Muscle layer of colon (tissue), 2 donors: ENCODE measurements around the gene MACROD1.

ENCODE experiments used
- H3K27ac ChIP-seq: one replicate; pipeline ENCODE4 v1.7.0; 2013; ENCODE audit warnings: low read depth, mild to moderate bottlenecking, low read length, moderate library complexity
- H3K27me3 ChIP-seq, 2 donors: one replicate each; pipeline ENCODE4 v1.7.0; 2013; ENCODE audit warnings: low read length in 2 of 2, mild to moderate bottlenecking in 2 of 2; ENCODE audit not compliant: insufficient read depth in 2 of 2, control insufficient read depth in 1 of 2
- H3K36me3 ChIP-seq: one replicate; pipeline ENCODE4 v1.7.0; 2013; ENCODE audit warnings: mild to moderate bottlenecking, low read length; ENCODE audit not compliant: insufficient read depth
- H3K4me1 ChIP-seq: one replicate; pipeline ENCODE4 v1.7.0; 2013; ENCODE audit warnings: mild to moderate bottlenecking, low read length; ENCODE audit not compliant: insufficient read depth
- H3K4me3 ChIP-seq, 2 donors: one replicate each; pipeline ENCODE4 v1.7.0; 2013; ENCODE audit warnings: low read length in 2 of 2, low read depth in 1 of 2, mild to moderate bottlenecking in 1 of 2, moderate library complexity in 1 of 2
- H3K9ac ChIP-seq: one replicate; pipeline ENCODE4 v1.7.0; 2013; ENCODE audit warnings: low read length
- H3K9me3 ChIP-seq: one replicate; pipeline ENCODE4 v1.7.0; 2013; ENCODE audit warnings: mild to moderate bottlenecking, low read length
- donor health status: abdominal sarcoma.
- donor health status: Adenocarcinoma of cecum.

MACROD1 gene

DNA sequence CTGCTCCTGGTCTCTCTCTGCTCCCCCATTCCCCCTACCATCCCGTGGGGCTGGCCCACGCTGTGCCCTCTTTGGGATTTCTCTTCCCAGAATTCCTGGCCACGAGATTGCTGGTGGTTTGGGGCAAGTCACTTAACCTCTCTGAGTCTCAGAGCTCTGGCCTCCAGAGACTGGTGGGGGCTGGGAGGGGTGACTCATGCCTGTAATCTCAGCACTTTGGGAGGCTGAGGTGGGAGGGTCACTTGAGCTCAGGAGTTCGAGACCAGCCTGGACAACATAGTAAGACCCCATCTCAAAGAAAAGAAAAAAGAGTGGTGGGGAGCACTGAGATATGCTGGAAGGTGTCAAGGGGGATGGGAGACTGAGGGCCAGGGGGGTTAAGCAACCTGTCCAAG is 161.3 kb downstream of the MACROD1 start:
- H3K27me3 ChIP-seq, result peaks cover 0 to 14% of the 10 kb centered on the region in 2 donors
- no peak overlapping the region for H3K27ac ChIP-seq
- H3K36me3 ChIP-seq, result no peaks in the 10 kb centered on the region
- H3K4me1 ChIP-seq, result peaks cover 7% of the 10 kb centered on the region
- H3K9ac ChIP-seq, result no peak overlapping the region
- no peak overlapping the region for H3K4me3 ChIP-seq
- H3K9me3 ChIP-seq, result no peaks in the 10 kb centered on the region

DNA sequence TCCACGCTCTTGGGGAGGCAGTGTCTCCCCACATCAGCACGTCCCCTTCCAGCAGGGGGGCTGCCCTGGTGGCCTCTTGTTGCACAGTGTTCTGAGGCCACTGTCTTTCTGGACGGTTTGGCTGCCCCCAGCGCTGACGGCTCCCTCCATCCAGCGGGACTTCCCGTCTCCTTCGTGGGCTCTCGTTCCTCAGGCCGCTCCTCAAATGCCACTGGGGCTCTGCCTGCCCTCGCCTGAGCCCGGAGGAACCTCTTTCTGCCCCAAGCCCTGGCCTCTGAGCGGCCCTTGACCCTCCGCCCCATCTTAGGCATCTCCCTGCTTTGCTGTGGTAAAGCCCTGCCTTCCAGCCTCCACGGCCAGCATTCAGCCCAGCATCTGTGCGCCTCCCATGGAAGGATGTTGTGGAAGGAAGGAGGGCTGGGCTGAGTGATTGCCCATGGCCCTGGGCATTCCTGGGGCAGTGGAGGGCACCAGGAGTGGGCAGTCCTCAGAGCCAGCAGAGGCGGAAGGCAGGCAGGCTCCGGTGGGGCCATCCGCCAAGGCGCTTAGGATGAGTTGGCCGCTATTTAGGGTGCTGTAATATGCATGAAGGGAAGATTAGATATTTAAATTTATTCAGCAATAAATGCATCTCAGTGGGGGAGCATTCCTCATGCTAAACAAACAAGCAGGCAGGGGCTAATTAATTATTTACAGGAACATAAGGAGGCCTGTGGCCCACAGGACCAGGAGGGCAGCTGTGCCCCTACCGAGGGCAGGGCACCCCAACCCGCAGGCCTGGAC is 161.9 kb downstream of the MACROD1 start:
- H3K36me3 ChIP-seq, result no peaks in the 10 kb centered on the region
- no peak overlapping the region for H3K4me3 ChIP-seq
- no peaks in the 10 kb centered on the region for H3K9me3 ChIP-seq
- peaks cover 0 to 15% of the 10 kb centered on the region in 2 donors for H3K27me3 ChIP-seq
- H3K4me1 ChIP-seq, result peaks cover 7% of the 10 kb centered on the region
- no peak overlapping the region for H3K27ac ChIP-seq
- no peak overlapping the region for H3K9ac ChIP-seq

DNA sequence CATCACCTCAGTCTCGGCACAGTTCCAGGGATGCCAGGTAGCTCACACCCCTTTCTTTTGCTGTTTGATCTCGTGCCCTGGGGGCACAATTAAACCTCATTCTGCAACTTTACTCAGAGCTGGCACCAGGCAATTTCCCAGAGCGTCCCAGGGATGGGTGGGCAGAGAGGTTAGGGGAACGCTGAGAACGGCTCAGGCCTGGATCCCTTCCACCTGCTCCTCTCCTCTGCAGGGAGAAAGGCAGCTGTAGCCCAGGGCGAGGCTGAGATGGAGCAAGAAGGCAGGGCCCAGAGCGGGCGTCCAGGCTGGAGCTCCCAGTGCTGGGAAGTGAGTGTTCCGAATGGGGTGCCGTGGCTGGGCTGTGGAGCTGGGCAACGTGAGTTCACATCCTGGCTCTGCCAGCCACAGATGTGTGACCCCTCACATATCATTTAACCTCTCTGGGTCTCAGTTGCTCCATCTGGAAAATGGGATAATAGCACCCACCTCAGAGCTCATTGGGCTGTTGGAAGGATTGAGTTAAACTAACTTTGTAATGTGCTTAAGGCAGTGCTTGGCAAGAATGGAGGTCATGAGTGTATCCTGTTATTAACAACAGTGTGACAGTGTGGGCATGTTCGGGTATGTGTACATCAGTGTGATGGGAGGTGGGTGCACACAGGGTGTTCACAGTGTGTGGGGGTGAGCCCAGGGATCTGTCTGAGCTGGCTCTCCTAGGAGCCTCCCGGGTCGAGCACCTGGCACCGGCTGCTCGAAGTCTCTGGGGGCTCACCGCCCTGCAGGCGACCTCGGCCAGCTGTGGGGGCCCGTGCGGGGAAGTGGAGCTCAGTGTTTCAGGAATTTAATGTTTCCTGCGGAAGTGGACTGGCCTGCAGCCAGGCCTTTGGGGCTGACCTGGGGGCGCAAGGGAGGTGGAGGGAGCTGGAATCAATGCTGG is 164.2 kb downstream of the MACROD1 start:
- peaks cover 12% of the 10 kb centered on the region for H3K36me3 ChIP-seq
- peaks cover 0 to 15% of the 10 kb centered on the region in 2 donors for H3K27me3 ChIP-seq
- H3K4me3 ChIP-seq, result no peak overlapping the region
- no peaks in the 10 kb centered on the region for H3K9me3 ChIP-seq
- H3K4me1 ChIP-seq, result peaks cover 7% of the 10 kb centered on the region
- H3K27ac ChIP-seq, result no peak overlapping the region
- H3K9ac ChIP-seq, result no peak overlapping the region

DNA sequence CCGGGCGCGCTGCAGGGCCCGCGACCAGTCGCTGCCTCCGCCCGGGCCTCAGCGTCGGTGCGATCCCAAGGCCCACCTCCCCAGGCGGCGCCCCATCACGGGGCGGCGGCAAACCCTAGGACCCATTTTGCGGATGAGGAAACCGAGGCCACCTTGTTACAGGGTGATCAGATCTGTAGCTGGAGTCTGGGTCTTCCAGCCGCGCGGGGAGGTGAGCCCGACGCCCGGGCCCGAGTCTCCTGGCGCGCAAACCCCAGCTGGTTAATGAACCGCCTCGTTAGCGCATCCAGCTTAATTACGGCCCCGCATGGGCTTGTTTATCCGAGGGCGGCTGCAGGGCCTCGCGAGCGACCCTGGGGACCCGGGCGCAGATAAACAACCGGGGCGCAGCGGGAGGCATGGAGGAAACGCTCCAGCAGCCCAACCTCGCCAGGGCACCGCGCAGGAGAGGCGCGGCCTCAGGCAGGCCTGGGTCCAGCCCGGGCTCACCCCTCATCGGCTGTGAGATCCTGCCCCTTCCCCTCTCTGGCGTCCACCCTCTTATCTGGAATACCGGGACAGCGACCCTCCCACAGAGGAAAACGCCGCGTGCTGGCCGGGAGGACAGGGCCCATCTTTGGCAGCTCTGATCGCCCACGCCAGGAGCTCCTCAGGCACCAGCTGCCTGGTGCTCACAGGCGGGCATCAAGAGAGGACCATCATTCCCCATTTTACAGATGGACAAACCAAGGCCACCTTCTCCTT is 165.0 kb downstream of the MACROD1 start:
- Histone ChIP-seq H3K36me3 (peaks cover 18% of the 10 kb centered on the region), H3K9ac (no peak overlapping the region), H3K4me3 (peak overlapping the region in 1 of 2 donors; percentile 56), H3K9me3 (no peaks in the 10 kb centered on the region), H3K27me3 (peaks cover 0 to 15% of the 10 kb centered on the region in 2 donors), H3K27ac (peak overlapping the region; percentile 49), H3K4me1 (peaks cover 7% of the 10 kb centered on the region)

DNA sequence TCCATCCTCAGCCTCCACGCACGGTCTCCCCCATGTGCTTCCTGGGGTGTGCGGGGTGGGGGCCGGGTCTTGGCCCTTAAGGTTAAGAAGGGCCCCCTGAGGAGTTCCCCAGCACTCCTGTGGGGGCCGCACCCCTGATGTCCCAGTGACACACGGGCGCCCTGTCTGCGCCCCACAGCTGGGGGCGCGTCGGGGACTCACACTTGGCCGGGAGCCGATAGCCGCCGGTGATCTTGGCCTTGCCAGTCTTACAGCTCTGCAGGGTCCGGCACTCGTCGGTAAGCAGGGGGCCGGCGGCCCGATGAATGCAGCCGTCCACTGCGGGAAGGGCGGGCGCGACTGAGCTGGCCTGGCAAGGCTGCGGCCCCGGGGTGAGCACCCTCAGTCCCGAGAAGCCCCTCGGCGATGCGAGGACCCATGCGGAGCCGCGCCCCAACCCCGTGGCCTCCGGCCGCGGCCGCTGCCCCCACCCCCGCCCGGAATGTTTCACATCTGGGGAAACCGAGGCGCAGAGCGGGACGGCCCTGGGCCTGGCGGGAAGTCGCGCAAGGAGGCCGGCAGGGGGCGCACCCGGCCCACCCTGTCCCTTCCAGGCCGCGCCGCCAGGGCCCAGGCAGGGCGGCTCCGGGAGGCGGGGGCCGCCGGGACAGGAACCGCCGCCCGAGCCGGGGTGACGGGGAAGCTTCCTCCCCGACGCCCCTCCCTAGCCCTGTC is 165.7 kb downstream of the MACROD1 start:
- H3K4me3 ChIP-seq, result peak overlapping the region; percentile 43 to 56
- H3K27ac ChIP-seq, result peak overlapping the region; percentile 49
- H3K9ac ChIP-seq, result no peak overlapping the region
- peaks cover 0 to 8% of the 10 kb centered on the region in 2 donors for H3K27me3 ChIP-seq
- H3K4me1 ChIP-seq, result peaks cover 7% of the 10 kb centered on the region
- H3K9me3 ChIP-seq, result no peaks in the 10 kb centered on the region
- peaks cover 18% of the 10 kb centered on the region for H3K36me3 ChIP-seq

DNA sequence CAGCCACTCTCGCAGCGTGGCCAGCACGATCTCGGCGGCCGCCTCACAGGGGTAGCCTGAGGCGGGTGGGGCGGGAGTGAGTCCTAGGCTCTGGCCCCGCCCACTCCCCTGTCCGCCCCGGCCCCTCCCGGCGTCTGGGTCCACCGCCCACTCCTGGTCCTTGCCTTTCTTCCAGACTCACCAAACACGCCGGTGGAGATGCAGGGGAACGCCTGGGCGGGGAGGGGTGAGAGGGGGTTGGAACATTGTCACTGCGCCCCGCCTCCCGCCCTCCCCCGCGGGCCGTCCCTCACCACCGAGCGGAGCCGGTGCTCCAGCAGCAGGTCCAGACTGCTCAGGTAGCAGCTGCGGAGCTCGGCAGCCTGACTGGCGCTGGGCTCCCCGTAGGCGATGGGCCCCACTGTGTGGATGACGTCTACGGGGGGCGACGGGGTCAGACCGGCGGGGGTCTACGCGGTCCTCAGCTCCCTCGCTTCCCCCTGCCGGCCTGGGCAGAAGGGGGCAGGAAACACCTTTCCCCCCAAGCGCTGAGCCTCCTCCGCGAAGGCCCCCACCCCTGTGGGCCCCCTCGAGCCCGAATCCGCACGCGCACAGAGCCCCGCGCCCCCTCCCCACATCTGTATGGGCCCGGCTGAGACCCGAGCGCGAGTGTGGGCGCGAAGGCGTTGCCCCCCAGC is 166.4 kb downstream of the MACROD1 start:
- Histone ChIP-seq H3K27me3 (peaks cover 0 to 8% of the 10 kb centered on the region in 2 donors), H3K4me1 (peaks cover 7% of the 10 kb centered on the region), H3K27ac (no peak overlapping the region), H3K36me3 (peaks cover 24% of the 10 kb centered on the region), H3K9me3 (no peaks in the 10 kb centered on the region), H3K9ac (no peak overlapping the region), H3K4me3 (peak overlapping the region; percentile 13 to 43)

DNA sequence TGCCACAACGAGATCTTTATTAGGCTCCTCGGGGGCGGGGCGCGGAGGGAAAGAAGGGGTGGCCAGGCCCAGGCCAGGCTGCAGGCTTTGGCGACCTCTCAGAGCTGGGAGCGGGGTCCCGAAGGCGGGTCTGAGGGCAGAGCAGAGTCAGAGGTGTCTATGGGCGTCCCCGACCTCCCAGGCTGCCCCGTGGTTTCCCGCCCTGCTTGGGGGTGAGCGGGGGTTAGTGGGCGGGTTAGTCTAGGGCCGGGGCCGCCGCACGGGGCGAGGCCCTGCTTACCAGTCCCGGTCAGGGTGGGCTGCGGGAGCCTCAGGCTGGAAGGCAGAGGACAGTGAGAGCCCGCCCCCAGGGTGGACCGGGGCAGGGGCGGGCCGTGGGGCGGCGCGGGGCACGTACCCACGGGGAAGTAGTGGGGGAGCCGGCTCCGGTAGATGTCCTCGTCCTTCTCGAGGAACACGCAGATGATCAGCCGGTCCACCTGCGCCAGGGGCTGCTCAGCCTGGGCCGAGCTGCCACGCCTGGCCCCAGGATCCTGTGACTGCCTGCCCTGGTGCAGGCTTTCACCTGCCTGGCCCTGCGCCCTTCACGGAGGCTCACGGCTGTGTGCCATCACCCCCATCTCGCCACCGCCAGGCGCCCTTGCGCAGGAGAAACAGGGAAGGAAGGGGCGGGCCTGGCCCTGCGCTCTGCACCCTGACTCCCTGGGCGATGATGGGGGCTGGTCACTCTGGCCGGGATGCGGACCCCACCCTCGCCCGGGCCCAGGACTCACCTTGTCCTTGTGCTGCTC is 167.2 kb downstream of the MACROD1 start:
- H3K4me3 ChIP-seq, result peak overlapping the region in 1 of 2 donors; percentile 13
- peaks cover 7% of the 10 kb centered on the region for H3K4me1 ChIP-seq
- peaks cover 26% of the 10 kb centered on the region for H3K36me3 ChIP-seq
- H3K27me3 ChIP-seq, result peaks cover 0 to 8% of the 10 kb centered on the region in 2 donors
- H3K9ac ChIP-seq, result no peak overlapping the region
- no peak overlapping the region for H3K27ac ChIP-seq
- H3K9me3 ChIP-seq, result no peaks in the 10 kb centered on the region

DNA sequence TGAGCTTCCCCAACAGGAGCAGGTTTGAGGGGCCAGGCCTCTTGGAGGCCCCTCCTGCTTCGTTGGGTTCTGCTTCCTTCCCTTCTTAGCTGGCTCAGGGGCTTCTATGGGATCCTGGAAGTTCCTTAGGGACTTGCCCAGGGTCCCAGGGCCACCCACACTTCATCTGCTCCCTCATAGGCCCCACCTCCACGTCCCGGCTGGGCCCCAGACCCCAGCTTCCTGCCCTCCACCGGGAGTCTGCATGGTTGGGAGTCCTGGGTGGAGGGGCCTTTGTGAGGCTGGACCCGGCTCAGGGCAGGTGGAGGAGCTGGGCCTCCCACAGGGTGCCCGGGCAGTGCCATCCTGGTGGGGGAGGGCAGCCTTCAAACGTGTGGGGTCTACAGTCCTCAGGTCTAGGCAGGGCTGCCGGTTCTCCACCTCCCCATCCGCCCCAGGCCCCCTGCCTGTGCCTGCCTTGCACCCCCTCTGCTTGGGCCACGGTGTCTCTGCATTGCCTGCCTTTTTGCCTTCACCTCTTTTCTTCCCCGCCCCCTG is 168.0 kb downstream of the MACROD1 start:
- Histone ChIP-seq H3K4me1 (peaks cover 7% of the 10 kb centered on the region), H3K4me3 (no peak overlapping the region), H3K27ac (no peak overlapping the region), H3K27me3 (peaks cover 0 to 8% of the 10 kb centered on the region in 2 donors), H3K36me3 (peaks cover 26% of the 10 kb centered on the region), H3K9ac (no peak overlapping the region), H3K9me3 (no peaks in the 10 kb centered on the region)

DNA sequence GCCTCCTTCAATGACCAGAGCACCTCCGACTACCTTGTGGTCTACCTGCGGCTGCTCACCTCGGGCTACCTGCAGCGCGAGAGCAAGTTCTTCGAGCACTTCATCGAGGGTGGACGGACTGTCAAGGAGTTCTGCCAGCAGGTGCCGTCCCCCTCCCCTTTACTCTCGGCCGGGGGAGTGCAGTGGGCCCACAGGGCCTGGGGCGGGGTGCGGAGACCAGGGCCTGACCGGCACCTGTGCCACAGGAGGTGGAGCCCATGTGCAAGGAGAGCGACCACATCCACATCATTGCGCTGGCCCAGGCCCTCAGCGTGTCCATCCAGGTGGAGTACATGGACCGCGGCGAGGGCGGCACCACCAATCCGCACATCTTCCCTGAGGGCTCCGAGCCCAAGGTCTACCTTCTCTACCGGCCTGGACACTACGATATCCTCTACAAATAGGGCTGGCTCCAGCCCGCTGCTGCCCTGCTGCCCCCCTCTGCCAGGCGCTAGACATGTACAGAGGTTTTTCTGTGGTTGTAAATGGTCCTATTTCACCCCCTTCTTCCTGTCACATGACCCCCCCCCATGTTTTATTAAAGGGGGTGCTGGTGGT is 168.7 kb downstream of the MACROD1 start:
- no peak overlapping the region for H3K9ac ChIP-seq
- no peaks in the 10 kb centered on the region for H3K9me3 ChIP-seq
- H3K4me1 ChIP-seq, result peaks cover 7% of the 10 kb centered on the region
- peaks cover 0 to 8% of the 10 kb centered on the region in 2 donors for H3K27me3 ChIP-seq
- H3K4me3 ChIP-seq, result no peak overlapping the region
- no peak overlapping the region for H3K27ac ChIP-seq
- H3K36me3 ChIP-seq, result peaks cover 26% of the 10 kb centered on the region
